ENCODE measurements around the gene CBLB.

DNA sequence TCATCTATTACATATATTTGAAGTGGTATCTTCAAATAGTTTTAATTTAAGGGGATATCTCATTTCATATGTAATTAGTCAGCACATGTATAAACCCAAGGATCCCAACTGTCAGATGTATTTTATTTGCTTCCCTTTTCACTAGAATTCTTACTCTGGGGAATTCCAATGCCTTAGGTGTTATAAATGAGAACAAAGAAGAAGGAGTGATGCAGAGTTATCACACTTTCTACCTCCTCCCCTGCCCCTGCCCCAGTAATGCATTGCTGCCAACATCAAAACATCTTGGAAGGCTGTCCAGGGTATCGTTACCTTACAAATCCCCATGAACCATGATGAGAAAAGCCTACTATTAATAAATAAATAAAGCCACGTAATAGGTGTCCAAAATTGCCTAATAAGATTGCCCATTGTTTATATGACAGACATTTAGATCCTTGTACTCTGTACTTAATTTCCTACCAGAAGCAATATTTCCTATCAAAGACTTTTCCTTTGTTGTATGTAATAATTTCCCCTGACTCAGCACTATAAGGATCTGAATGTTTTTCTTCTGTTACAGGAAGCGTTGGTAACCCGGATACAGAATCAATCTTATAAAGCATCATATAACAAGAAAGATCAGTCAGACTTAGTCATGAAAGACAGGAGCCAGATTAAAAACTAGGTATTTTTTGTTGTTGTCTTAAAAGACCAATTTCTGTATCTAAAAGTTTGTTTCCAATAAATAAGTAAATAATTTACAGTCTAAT, 38.8 kb downstream of the CBLB start:
- no peak for TF ChIP-seq EZH2 (IDR thresholded peaks at IDR 0.05; ENCODE audit: insufficient read depth, poor library complexity, severe bottlenecking)
- no peak for TF ChIP-seq EZH2phosphoT487 (IDR thresholded peaks at IDR 0.05; ENCODE audit: insufficient read depth, low read depth)
